GM19099 (cell line): ENCODE results near the gene PCLO.

Experiments
- POLR2A ChIP-seq: IDR thresholded peaks from 3 replicates; pipeline ENCODE4 v1.6.1; 2011; ENCODE audit warnings: low read depth; ENCODE audit not compliant: insufficient read length; ENCODE audit errors: extremely low read depth

The PCLO gene

GRCh38 chr7:82745820-82746219, 416.9 kb downstream of the PCLO start:
- no peak for TF ChIP-seq POLR2A

- TF ChIP-seq POLR2A = no peak
These were observed 417.6 kb downstream of the PCLO start for GRCh38 chr7:82745117-82745516.

GRCh38 chr7:82742163-82742562, 420.5 kb downstream of the PCLO start:
- TF ChIP-seq POLR2A = no peak

DNA sequence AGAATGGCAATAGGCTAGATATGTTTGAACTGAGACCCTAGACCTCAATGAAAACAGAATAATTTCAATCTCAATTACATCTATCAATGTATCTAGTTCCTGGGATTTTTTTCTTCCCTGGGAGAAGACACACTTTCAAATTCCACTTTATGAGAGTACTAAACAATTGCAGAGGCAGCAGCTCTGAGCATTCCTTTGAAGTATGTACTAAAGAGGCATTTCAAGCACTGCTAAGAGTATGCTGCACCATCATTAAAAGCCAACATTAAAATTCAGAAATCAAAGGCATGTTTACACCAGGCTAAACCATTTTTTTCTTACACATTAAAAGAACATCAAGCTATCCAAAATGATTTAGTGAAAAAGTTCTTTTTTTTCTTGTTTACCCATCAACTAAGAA, 421.2 kb downstream of the PCLO start:
- TF ChIP-seq POLR2A = no peak

GRCh38 chr7:82740246-82740848, 422.3 kb downstream of the PCLO start:
- no peak for TF ChIP-seq POLR2A

- no peak for TF ChIP-seq POLR2A
These were observed 426.1 kb downstream of the PCLO start for GRCh38 chr7:82736633-82737032.

DNA sequence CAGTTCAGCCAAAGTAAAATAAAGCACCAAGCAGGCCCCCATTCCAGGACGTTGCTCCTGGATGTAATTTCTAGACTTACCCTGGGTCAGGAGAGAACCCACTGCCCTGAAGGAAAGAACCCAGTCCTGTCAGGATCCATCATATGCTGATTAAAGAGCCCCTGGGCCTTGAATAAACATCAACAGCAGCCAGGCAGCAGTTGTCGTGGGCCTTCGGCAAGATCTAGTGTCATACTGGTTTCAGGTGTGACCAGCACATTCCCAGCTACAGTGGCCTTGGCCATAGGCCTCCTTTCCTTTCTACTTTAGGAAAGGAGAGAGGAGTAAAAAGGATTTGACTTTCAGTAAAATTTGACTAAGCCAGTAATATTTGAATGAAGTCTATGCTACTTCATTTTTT, 430.0 kb downstream of the PCLO start:
- no peak for TF ChIP-seq POLR2A

DNA sequence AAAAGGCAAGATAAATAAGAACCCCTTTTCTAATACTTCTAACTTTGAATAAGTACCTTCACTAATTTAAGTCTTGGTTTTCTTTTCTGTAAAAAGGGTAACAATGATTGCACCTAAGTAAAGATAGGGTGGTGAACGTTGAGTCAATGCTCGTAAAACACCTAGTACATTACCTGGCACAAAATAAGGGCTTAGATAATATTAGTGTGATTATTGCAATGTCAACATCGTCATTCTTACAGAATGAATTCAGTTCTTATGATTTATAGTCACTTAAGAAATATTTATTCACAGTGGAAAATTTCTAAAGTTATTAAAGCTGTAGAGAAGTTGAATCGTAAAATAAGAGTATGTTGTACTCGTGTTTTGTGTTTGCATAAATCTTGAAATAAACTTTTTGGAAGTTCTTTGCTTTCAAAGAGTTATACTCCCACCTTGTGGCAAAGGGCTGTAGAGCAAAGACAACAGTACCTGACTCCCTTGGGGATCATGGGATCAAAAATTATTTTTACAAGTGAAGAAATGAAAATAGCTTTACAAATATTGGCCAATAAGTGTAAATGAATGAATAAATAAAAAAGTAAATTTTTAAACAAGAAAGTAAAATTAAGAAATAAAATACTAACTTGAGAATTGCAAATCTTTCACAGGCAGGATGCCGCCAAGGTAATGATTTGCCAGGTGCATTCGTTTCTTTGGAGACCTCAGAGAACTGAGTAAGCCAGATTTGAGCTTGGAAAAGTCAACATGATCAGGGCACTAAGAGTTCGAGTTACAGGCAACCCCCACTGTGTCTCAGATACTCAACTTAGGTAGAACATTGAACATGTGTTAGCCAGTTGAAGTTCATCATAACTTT, 433.3 kb downstream of the PCLO start:
- TF ChIP-seq POLR2A = no peak

DNA sequence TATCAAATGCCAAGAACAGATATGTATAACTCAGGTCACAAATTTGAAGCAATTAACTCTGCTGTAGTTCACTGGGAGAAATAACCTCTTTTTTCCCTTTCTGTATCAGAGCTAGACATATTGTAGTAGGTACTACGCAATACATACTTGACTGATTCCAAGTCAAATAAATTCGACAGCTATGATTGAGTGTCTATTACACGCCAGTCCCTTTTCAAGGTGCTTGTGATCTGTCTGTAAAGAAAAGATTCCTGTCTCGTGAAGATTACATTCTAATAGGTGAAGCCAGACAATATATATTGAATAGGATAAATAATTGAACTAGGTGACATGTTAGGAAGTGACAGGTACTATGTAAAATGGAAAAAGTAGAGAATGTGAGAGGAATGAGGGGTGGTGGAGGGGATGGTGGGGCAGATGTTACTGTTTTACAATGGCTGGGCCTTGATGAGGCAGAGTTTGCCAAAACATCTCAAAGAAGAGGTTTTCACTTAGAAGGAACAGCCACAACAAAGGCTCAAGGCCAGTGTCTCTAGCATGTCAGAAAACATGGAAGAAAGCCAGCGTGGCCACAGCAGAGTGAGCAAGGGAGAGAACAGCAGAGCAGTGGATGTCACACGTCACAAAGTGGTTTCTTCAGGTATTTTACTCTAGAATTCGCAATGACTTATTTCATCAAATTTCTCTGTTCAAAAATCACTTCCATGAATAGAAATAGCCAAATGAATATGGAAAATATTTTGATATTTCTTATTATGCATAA, 436.5 kb downstream of the PCLO start:
- TF ChIP-seq POLR2A = no peak

GRCh38 chr7:82723411-82723810, 439.3 kb downstream of the PCLO start:
- TF ChIP-seq POLR2A = no peak

GRCh38 chr7:82722946-82723345, 439.7 kb downstream of the PCLO start:
- no peak for TF ChIP-seq POLR2A

GRCh38 chr7:82715344-82715743, 447.3 kb downstream of the PCLO start:
- TF ChIP-seq POLR2A = no peak

GRCh38 chr7:82714883-82715282, 447.8 kb downstream of the PCLO start:
- no peak for TF ChIP-seq POLR2A

DNA sequence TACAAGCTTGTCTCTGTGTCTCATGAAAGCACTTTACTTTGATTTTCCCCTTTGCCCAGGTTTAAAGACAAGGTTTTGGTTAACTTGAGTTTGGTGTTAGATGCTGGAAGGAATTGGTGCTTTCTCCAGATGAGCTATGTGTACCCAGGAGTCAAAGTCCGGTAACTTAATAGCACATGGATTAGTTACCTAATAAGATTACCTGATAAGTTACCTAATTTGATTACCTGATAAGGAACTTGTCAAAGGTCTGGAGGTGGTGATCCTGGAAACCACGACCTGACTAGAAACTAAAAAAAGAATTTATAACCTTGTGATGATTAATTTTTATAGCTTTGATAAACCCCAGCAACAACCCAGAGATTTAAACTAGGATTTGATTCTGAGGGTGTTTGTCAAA, 449.2 kb downstream of the PCLO start:
- TF ChIP-seq POLR2A = no peak

GRCh38 chr7:82705517-82706260, 457.0 kb downstream of the PCLO start:
- TF ChIP-seq POLR2A = no peak
